CD14-positive monocyte (primary cell): ENCODE results near the gene FAU. TPM values are rescaled to one million over a fixed set of nuclear protein-coding genes. Genes with fewer than 3 reads are reported as not detected.

Source experiments
- DNase-seq, 3 donors: peaks; one replicate each; pipeline ENCODE4 v3.0.0-alpha.2; 2011 to 2022
- H2AFZ ChIP-seq: 2 replicates; pipeline ENCODE4 v1.6.0; 2012; ENCODE audit warnings: mild to moderate bottlenecking, low read depth, low read length, inconsistent platforms; ENCODE audit not compliant: insufficient read depth, poor library complexity, severe bottlenecking
- H3K27ac ChIP-seq, 2 donors: 1 replicate in 1 of 2; 2 replicates in 1 of 2; pipeline ENCODE4 v1.5.1; 2012 to 2013; ENCODE audit warnings: low read length in 2 of 2, control low read depth in 1 of 2, inconsistent platforms in 1 of 2, low read depth in 1 of 2, mild to moderate bottlenecking in 1 of 2
- H3K27me3 ChIP-seq, 2 donors: one replicate each; pipeline versions ENCODE4 v1.6.0 to v1.6.1; 2011 to 2013; ENCODE audit warnings: low read length in 2 of 2; ENCODE audit not compliant: control insufficient read depth in 2 of 2, insufficient read depth in 2 of 2
- H3K36me3 ChIP-seq, 2 donors: replicated peaks in 1 of 2; 1 replicate in 1 of 2; 2 replicates in 1 of 2; pipeline versions ENCODE4 v1.5.1 to v1.6.1; 2012 to 2013; ENCODE audit warnings: low read length in 2 of 2, control low read depth in 1 of 2, inconsistent platforms in 1 of 2, mild to moderate bottlenecking in 1 of 2; ENCODE audit not compliant: insufficient read depth in 2 of 2, control insufficient read depth in 1 of 2
- H3K4me1 ChIP-seq, 2 donors: 1 replicate in 1 of 2; 2 replicates in 1 of 2; pipeline versions ENCODE4 v1.5.1 to v1.6.1; 2012 to 2013; ENCODE audit warnings: low read length in 2 of 2, control low read depth in 1 of 2, inconsistent platforms in 1 of 2, mild to moderate bottlenecking in 1 of 2, moderate library complexity in 1 of 2; ENCODE audit not compliant: insufficient read depth in 2 of 2, control insufficient read depth in 1 of 2
- H3K4me2 ChIP-seq: replicated peaks from 2 replicates; pipeline ENCODE3; 2012; ENCODE audit warnings: low read length, moderate library complexity, mild to moderate bottlenecking; ENCODE audit not compliant: poor library complexity, severe bottlenecking; ENCODE audit errors: extremely low read depth
- H3K4me3 ChIP-seq, 3 experiments: fragments of 200-600 bp in 1 of 3; sonication (generic) in 1 of 3; replicated peaks in 1 of 3; 1 replicate in 2 of 3; 2 replicates in 1 of 3; pipeline ENCODE4 v1.5.1; 2011 to 2013; ENCODE audit warnings: low read length in 3 of 3, mild to moderate bottlenecking in 3 of 3, control low read depth in 2 of 3, low read depth in 2 of 3, inconsistent platforms in 1 of 3, moderate library complexity in 1 of 3
- H3K79me2 ChIP-seq: 2 replicates; pipeline ENCODE4 v1.6.0; 2012; ENCODE audit warnings: mild to moderate bottlenecking, control low read depth, inconsistent platforms, low read length, moderate library complexity; ENCODE audit not compliant: insufficient read depth
- H3K9ac ChIP-seq: 2 replicates; pipeline ENCODE4 v1.6.0; 2017; ENCODE audit warnings: low read length, mild to moderate bottlenecking; ENCODE audit not compliant: insufficient read depth, poor library complexity, severe bottlenecking
- H3K9me3 ChIP-seq, 2 donors: replicated peaks in 1 of 2; 1 replicate in 1 of 2; 2 replicates in 1 of 2; pipeline versions ENCODE4 v1.5.1 to v1.6.1; 2012 to 2013; ENCODE audit warnings: low read length in 2 of 2, control low read depth in 1 of 2; ENCODE audit not compliant: control insufficient read depth in 1 of 2, insufficient read depth in 1 of 2
- H4K20me1 ChIP-seq: 2 replicates; pipeline ENCODE4 v1.6.0; 2012; ENCODE audit warnings: mild to moderate bottlenecking, low read length, control low read depth, moderate library complexity; ENCODE audit not compliant: insufficient read depth
- H3K27ac Mint-ChIP-seq, 7 donors: one replicate each; pipeline ENCODE4 v1.8.0; 2020; ENCODE audit warnings: mild to moderate bottlenecking in 7 of 7, mixed read lengths in 7 of 7, moderate library complexity in 6 of 7, inconsistent platforms in 2 of 7
- H3K27me3 Mint-ChIP-seq, 3 donors: one replicate each; pipeline ENCODE4 v1.8.0; 2021 to 2022; ENCODE audit warnings: low read depth in 3 of 3, mild to moderate bottlenecking in 3 of 3, mixed read lengths in 3 of 3, moderate library complexity in 3 of 3, inconsistent platforms in 1 of 3
- H3K36me3 Mint-ChIP-seq, 2 donors: one replicate each; pipeline ENCODE4 v1.8.0; 2020; ENCODE audit warnings: mixed read lengths in 2 of 2, inconsistent platforms in 1 of 2, mild to moderate bottlenecking in 1 of 2
- H3K4me1 Mint-ChIP-seq: one replicate; pipeline ENCODE4 v1.8.0; 2020; ENCODE audit warnings: mild to moderate bottlenecking, mixed read lengths
- H3K4me3 Mint-ChIP-seq, 2 donors: one replicate each; pipeline ENCODE4 v1.8.0; 2020; ENCODE audit warnings: mild to moderate bottlenecking in 2 of 2, mixed read lengths in 2 of 2, moderate library complexity in 1 of 2
- H3K9me3 Mint-ChIP-seq, 7 donors: one replicate each; pipeline ENCODE4 v1.8.0; 2020 to 2022; ENCODE audit warnings: mixed read lengths in 7 of 7, mild to moderate bottlenecking in 6 of 7, moderate library complexity in 6 of 7, inconsistent platforms in 2 of 7
- WGBS: methylation state at CpG from one replicate; pipeline ENCODE4 v1.1.5; 2013; ENCODE audit warnings: missing lambda C conversion rate; ENCODE audit not compliant: insufficient coverage; 5-methylcytosine and 5-hydroxymethylcytosine counted together
- intact Hi-C, 2 donors: fragments of 100-400 bp; cut with micrococcal nuclease; formaldehyde crosslinking; loops; one replicate each; pipeline versions ENCODE4 v1.15.0 to v1.15.1; 2023
- polyA plus RNA-seq, 3 donors: library from polyadenylated mRNA; depleted of rRNA in 1 of 3; unstranded in 2 of 3; stranded (reverse) in 1 of 3; fragments of 300-500 nt in 2 of 3; fragments of >200 nt in 1 of 3; fragmentation: Illumina TruSeq in 2 of 3; gene quantifications; 1 replicate in 2 of 3; 2 replicates in 1 of 3; pipeline ENCODE4 v1.2.3, GENCODE V29; 2012 to 2021
- TF ChIP-seq, protein P1 (sequence below): fragments of 200-600 bp; IDR thresholded peaks from one replicate; pipeline ENCODE4 v1.8.0; 2022; ENCODE audit warnings: antibody characterized with exemption, mild to moderate bottlenecking

The FAU gene
- polyA plus RNA-seq, 3 donors, result 668 to 818 (median 799) TPM

DNA sequence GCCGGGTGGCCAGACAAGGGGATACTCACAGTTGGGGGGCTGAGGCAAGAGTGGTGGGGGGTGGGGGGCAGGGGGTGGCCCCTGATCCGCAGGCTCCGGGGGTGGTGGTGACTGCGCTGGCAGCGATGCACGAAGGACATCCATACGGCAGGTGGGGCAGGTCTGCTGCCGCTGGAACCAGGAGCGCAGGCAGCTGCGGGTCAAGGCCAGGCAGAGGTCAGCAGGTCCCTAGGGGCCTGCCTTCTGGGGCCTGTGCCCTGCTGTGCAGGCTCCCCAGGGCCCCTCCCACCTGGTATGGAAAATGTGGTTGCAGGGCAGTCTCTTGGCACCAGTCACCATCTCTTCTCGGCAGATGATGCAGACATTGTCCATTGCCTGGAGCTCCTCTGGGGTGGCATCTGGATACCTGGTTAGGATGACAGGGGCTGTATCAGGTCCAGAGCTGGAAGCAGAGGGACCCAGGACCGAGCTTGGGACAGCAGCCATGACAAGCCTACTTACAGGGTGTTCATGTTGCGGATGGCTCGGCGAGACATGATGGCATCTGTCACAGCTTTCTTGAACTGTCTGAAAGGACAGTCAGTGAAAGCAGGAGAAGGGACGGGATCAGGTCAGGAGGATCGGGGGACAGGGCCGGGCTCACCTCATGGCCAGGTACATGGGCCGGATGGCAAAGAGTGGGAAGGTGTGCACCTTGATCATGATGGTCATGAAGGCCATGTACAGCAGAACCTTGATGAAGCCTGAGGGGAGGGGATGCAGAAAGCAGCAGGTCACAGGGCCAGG lies 8.9 kb upstream of the FAU start:
- Histone ChIP-seq H3K79me2 (peaks cover 38% of the 10 kb centered on the region), H3K36me3 (peaks cover 62 to 69% of the 10 kb centered on the region in 2 donors), H3K4me1 (peaks cover 30% of the 10 kb centered on the region in 2 donors), H3K9me3 (no peaks in the 10 kb centered on the region), H3K4me2 (no peak overlapping the region), H3K4me3 (no peak overlapping the region), H3K27ac (no peak overlapping the region), H2AFZ (no peak overlapping the region), H3K27me3 (no peaks in the 10 kb centered on the region), H4K20me1 (peaks cover 54% of the 10 kb centered on the region), H3K9ac (no peak overlapping the region)
- 100% methylated on average over 14 of the region's 19 CpGs for WGBS
- Mint-ChIP-seq H3K4me1 (peaks cover 25% of the 10 kb centered on the region), H3K9me3 (no peaks in the 10 kb centered on the region), H3K4me3 (no peak overlapping the region), H3K27ac (peak overlapping the region in 3 of 7 donors; percentile 1 to 42 (median 36)), H3K27me3 (peaks cover 0 to 2% (median 0%) of the 10 kb centered on the region in 3 donors), H3K36me3 (peaks cover 53 to 72% of the 10 kb centered on the region in 2 donors)
- intact Hi-C loops, result no loop called here
- TF ChIP-seq, protein P1, sequence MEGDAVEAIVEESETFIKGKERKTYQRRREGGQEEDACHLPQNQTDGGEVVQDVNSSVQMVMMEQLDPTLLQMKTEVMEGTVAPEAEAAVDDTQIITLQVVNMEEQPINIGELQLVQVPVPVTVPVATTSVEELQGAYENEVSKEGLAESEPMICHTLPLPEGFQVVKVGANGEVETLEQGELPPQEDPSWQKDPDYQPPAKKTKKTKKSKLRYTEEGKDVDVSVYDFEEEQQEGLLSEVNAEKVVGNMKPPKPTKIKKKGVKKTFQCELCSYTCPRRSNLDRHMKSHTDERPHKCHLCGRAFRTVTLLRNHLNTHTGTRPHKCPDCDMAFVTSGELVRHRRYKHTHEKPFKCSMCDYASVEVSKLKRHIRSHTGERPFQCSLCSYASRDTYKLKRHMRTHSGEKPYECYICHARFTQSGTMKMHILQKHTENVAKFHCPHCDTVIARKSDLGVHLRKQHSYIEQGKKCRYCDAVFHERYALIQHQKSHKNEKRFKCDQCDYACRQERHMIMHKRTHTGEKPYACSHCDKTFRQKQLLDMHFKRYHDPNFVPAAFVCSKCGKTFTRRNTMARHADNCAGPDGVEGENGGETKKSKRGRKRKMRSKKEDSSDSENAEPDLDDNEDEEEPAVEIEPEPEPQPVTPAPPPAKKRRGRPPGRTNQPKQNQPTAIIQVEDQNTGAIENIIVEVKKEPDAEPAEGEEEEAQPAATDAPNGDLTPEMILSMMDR, result no peak
- DNase-seq, result peak in 1 of 3 donors; percentile 5

DNA sequence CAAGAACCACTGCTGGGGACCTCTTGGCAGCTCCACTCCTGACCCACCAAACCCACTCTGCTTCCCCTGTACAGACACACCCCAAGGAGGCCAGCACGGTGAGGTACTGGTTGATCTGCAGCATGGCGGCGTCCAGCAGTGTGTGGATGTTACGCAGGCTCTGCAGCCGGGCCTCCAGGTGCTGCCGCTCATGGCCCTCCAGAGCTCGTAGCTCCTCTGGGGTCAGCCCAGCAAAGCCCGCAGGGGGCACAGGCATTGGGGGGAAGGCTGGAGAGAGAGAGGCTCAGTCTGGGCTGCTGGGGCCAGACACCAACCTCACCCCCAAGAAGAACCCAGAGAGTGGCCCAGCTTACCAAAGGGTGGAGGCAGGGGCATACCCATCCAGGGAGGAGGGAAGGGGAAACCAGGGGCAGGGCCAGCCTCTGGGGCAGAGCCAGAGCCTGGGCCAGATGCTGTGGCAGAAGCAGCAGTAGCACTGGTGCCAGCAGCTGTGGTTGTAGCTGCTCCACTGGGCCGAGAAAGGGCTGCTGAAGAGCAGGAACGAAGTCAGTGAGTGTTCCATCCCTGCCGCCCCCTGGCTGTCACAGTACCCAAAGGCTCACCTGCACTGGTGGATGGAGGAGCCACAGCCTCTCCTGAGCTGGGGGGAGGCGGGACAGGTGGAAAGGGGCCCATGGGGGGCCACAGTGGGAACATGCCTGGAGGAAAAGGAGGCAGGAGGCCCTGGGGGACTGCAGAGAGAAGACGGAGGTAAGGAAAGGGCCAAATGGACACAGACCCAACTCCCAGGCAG lies 7.9 kb upstream of the FAU start:
- H3K4me1 Mint-ChIP-seq, result peaks cover 19% of the 10 kb centered on the region
- peak overlapping the region in 3 of 7 donors; percentile 50 to 60 (median 52) for H3K27ac Mint-ChIP-seq
- Histone ChIP-seq H3K9me3 (no peaks in the 10 kb centered on the region), H3K4me3 (no peak overlapping the region), H3K4me2 (no peak overlapping the region), H3K27ac (no peak overlapping the region), H3K27me3 (no peaks in the 10 kb centered on the region), H3K9ac (no peak overlapping the region), H3K79me2 (peaks cover 38% of the 10 kb centered on the region), H2AFZ (no peak overlapping the region), H3K36me3 (peaks cover 71 to 79% of the 10 kb centered on the region in 2 donors), H4K20me1 (peaks cover 54% of the 10 kb centered on the region), H3K4me1 (peaks cover 21 to 22% of the 10 kb centered on the region in 2 donors)
- H3K4me3 Mint-ChIP-seq, result no peak overlapping the region
- peaks cover 0 to 2% (median 0%) of the 10 kb centered on the region in 3 donors for H3K27me3 Mint-ChIP-seq
- peak in 1 of 3 donors; percentile 4 for DNase-seq
- WGBS, result 97% methylated on average over 10 of the region's 13 CpGs
- intact Hi-C loops, result no loop called here
- H3K36me3 Mint-ChIP-seq, result peaks cover 62 to 82% of the 10 kb centered on the region in 2 donors
- TF ChIP-seq, protein P1, result no peak
- no peaks in the 10 kb centered on the region for H3K9me3 Mint-ChIP-seq
